ENCODE data around the gene UBR2. TPM values are rescaled to one million over a fixed set of nuclear protein-coding genes. Genes with fewer than 3 reads are reported as not detected.

UBR2 gene
- total RNA-seq = 30.9 and 32.0 TPM in 2 replicates

GRCh38 chr6:42563697-42564505 is at the start of gene UBR2:
Gene UBR2 (plus strand): TSS chr6:42564029. CDS start chr6:42564320, 291 bp downstream.

DNA sequence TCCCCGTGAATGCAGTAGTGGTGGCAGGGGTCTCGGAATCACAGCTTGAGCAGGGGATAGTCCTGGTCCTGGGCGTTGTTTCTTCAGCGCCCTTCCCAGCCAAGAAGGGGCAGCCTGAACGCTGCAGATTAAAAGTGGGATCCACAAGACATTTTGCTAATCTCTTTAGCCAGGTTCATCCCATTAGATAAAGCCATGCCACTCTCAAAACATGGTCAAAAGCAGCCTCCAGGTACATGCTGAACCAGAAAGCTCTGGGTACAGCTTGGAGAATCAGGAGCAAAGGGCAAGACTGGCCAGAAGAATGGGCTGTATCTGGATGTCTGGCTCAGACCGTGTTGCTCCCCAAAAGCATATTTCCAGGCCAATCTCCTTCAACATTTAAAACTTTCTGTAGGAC is 158.7 kb downstream of the UBR2 start, which contains the start of gene PRPH2:
Gene PRPH2 (minus strand): TSS at position 101 of the 400 bp plus-strand sequence. CDS start 263 bp downstream, outside the sequence.

Small RNA genes within 50 kb of the gene (small RNA-seq; reads per million reads assigned to genes)
- gene RNU6-890P (ENCODE audit: low replicate concordance) = not detected

Other genes starting within 250 kb of the UBR2 start
- gene TRERF1, start 112.1 kb upstream of the UBR2 start, total RNA-seq = 2.4 and 13.6 TPM in 2 replicates
- 2.6 and 3.9 TPM in 2 replicates for gene PRPH2, start 158.6 kb downstream of the UBR2 start, total RNA-seq
- 26.9 and 47.2 TPM in 2 replicates for gene TBCC, start 182.1 kb downstream of the UBR2 start, total RNA-seq
- 5.7 and 7.3 TPM in 2 replicates for gene BICRAL, start 218.0 kb downstream of the UBR2 start, total RNA-seq

Data from placental pericyte (primary cell).